GM12878 (cell line): Measurements from ENCODE around the gene RAPGEF1. TPM values are rescaled to one million over a fixed set of nuclear protein-coding genes. Genes with fewer than 3 reads are reported as not detected.
"Not testable (repeated sequence)": the region's sequence is repeated elsewhere in the genome, so short reads cannot be mapped to it uniquely, and the experiment has no call there.

Source experiments
- ATAC-seq: fragments of 200-7000 bp; cut with Tn5 transposase; 3 replicates; pipeline ENCODE4 v1.9.1; 2020; ENCODE audit warnings: mild to moderate bottlenecking, moderate library complexity
- BruUV-seq: library from RNA; stranded (reverse); fragments of 400-500 nt; replicated peaks from 2 replicates; lab custom pipeline; 2021; lab: Mats Ljungman, UMichigan
- CTCF ChIA-PET: fragments of 300-600 bp; sonication (Branson Sonifier 250); formaldehyde crosslinking; extraction: SDS; loops from one replicate; lab custom pipeline; 2021; ENCODE audit warnings: inconsistent platforms; lab: Yijun Ruan, JAX
- POLR2A ChIA-PET: fragments of 350-600 bp; formaldehyde crosslinking; extraction: SDS; loops from one replicate; lab custom pipeline; 2021; ENCODE audit warnings: inconsistent platforms; lab: Charles Lee
- RAD21 ChIA-PET: fragments of 300-600 bp; sonication (Branson Sonifier 250); formaldehyde crosslinking; loops from one replicate; lab custom pipeline; 2023; ENCODE audit warnings: antibody characterized with exemption; ENCODE audit not compliant: unreplicated experiment; lab: Charles Lee
- SMC1A ChIA-PET: fragments of 300-600 bp; sonication (Branson Sonifier 250); formaldehyde crosslinking; loops from one replicate; lab custom pipeline; 2023; ENCODE audit not compliant: unreplicated experiment, uncharacterized antibody; lab: Charles Lee
- DNase-seq: peaks from one replicate; pipeline ENCODE4 v3.0.0-alpha.2; 2011; ENCODE audit warnings: low read depth, low spot score
- FAIRE-seq: peaks from 3 replicates; lab custom pipeline; 2011; peaks lifted over from hg19 to GRCh38; lab: Jason Lieb, UNC
- H2AFZ ChIP-seq: 2 replicates; pipeline ENCODE4 v1.6.0; 2011; ENCODE audit warnings: low read depth, low read length, control low read depth; ENCODE audit not compliant: control insufficient read depth
- H3K27ac ChIP-seq: 2 replicates; pipeline ENCODE4 v1.5.1; 2011; ENCODE audit warnings: control low read depth; ENCODE audit not compliant: control insufficient read depth, insufficient read depth
- H3K27me3 ChIP-seq, 2 experiments: replicated peaks in 1 of 2; 2 replicates each; pipeline versions ENCODE4 v1.6.0 to v1.6.1; 2011; ENCODE audit warnings: low read length in 1 of 2; ENCODE audit not compliant: control insufficient read depth in 2 of 2, insufficient read depth in 2 of 2
- H3K36me3 ChIP-seq, 2 experiments: 2 replicates each; pipeline ENCODE4 v1.5.1; 2011; ENCODE audit warnings: low read length in 1 of 2; ENCODE audit not compliant: control insufficient read depth in 2 of 2, insufficient read depth in 2 of 2
- H3K4me1 ChIP-seq: 2 replicates; pipeline ENCODE4 v1.6.1; 2011; ENCODE audit warnings: mild to moderate bottlenecking, low read length, moderate library complexity, mixed read lengths; ENCODE audit not compliant: control insufficient read depth, insufficient read depth
- H3K4me2 ChIP-seq: 2 replicates; pipeline ENCODE4 v1.6.0; 2011; ENCODE audit warnings: control low read depth; ENCODE audit not compliant: control insufficient read depth, insufficient read depth
- H3K4me3 ChIP-seq: fragments of 200-600 bp; sonication (generic); 2 replicates; pipeline ENCODE4 v1.5.1; 2016
- H3K79me2 ChIP-seq: 2 replicates; pipeline ENCODE4 v1.6.0; 2011; ENCODE audit warnings: low read length; ENCODE audit not compliant: control insufficient read depth, insufficient read depth
- H3K9ac ChIP-seq: 2 replicates; pipeline ENCODE4 v1.8.0; 2011; ENCODE audit warnings: low read length, control low read depth, mixed read lengths; ENCODE audit not compliant: control insufficient read depth, insufficient read depth
- H3K9me3 ChIP-seq: replicated peaks from 3 replicates; pipeline ENCODE4 v1.5.1; 2011; ENCODE audit warnings: mild to moderate bottlenecking, low read length; ENCODE audit not compliant: control insufficient read depth, insufficient read depth
- H4K20me1 ChIP-seq: 2 replicates; pipeline ENCODE4 v1.6.0; 2011; ENCODE audit not compliant: control insufficient read depth, insufficient read depth
- WGBS: methylation state at CpG from one replicate; pipeline ENCODE4 v1.1.6; 2016; ENCODE audit warnings: low lambda C conversion rate; ENCODE audit not compliant: insufficient replicate concordance, insufficient coverage; ENCODE audit errors: missing lambda C conversion rate; 5-methylcytosine and 5-hydroxymethylcytosine counted together
- in situ Hi-C: fragments of 300-500 bp; cut with MboI; formaldehyde crosslinking; loops from 9 replicates; pipeline ENCODE4 v1.14.3; 2018; ENCODE audit warnings: mixed read lengths
- intact Hi-C: fragments of 100-400 bp; cut with micrococcal nuclease; formaldehyde crosslinking; loops from one replicate; pipeline ENCODE4 v1.14.2; 2022; ENCODE audit not compliant: unreplicated experiment
- polyA plus RNA-seq, 11 experiments: library from polyadenylated mRNA; depleted of rRNA in 4 of 11; unstranded in 6 of 11; stranded (reverse) in 5 of 11; fragments of >200 nt; fragmentation: Nextera tagmentation in 4 of 11; fragmentation: Illumina TruSeq in 1 of 11; extraction: Ambion mirVana in 4 of 11; extraction: Trizol in 1 of 11; gene quantifications; 1 replicate in 1 of 11; 2 replicates in 10 of 11; pipeline versions ENCODE4 v1.2.1 to v1.2.3, GENCODE V29; 2011 to 2016; ENCODE audit warnings: inconsistent platforms in 2 of 11, missing spikeins in 2 of 11, low read depth in 1 of 11
- total RNA-seq, 4 experiments: library from RNA; depleted of rRNA in 3 of 4; stranded (reverse); fragments of >200 nt in 3 of 4; fragmentation: Illumina TruSeq in 1 of 4; extraction: Trizol in 1 of 4; gene quantifications; 2 replicates each; pipeline versions ENCODE4 v1.2.1 to v1.2.3, GENCODE V29; 2013 to 2021

RAPGEF1 gene
- total and polyA plus RNA-seq, 10 of the 15 experiments (the other 5 are each of a cell fraction or from before 2014, with no cell fraction given) = 0.42 to 113 (median 45.9) TPM

DNA sequence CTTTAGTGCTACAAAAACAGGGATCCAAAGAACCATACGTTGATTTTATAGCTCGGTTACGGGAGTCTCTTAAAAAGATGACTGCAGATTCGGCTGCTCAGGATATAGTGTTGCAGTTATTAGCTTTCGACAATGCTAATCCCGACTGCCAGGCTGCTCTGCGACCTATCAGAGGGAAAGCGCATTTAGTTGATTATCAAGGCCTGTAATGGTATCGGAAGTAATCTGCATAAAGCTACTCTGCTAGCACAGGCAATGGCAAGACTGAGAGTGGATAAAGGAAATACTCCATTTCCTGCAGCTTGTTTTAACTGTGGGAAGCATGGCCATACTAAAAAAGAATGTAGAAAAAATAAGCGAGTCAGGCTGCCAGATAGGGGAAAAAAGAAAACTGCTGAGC is 58.0 kb downstream of the RAPGEF1 start:
- not testable (repeated sequence) for H3K9ac ChIP-seq, ATAC-seq
- peaks cover 33% of the 10 kb centered on the region for H3K4me1 ChIP-seq

DNA sequence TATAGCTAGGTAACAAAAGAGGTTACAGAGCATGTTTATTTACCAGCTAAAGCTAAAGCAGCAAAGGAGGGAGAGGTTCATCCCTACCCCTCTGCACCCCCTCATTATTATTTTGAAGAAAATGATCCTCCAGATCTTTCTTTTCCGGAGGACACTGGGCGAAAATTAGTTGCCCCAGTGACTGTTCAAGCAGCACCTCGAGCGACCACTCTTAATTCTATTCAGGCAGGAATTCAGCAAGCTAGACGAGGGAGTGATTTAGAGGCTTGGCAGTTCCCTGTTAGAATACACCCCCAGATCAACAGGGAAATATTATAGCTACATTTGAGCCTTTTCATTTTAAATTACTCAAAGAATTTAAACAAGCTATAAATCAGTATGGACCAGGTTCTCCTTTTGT is 58.8 kb downstream of the RAPGEF1 start:
- H3K4me2 ChIP-seq, H3K9me3 ChIP-seq, H3K36me3 ChIP-seq, H4K20me1 ChIP-seq, ATAC-seq, H3K27ac ChIP-seq, H3K9ac ChIP-seq, DNase-seq, BruUV-seq, H3K27me3 ChIP-seq, H3K4me3 ChIP-seq, FAIRE-seq, H2AFZ ChIP-seq, in situ Hi-C loops, intact Hi-C loops: not testable (repeated sequence)
- peaks cover 72% of the 10 kb centered on the region for H3K79me2 ChIP-seq
- RAD21 ChIA-PET = interaction anchor here (1.1 to 11.0 kb wide), 2 partner anchors 12 to 50 kb away, joined by 3 to 408 read pairs; partner anchors contain the start of gene RAPGEF1
- CTCF ChIA-PET = interaction anchor here (0.5 to 11.6 kb wide), 5 partner anchors 13 to 1297 kb away, joined by 3 to 197 read pairs (median 4); partner anchors contain the start of genes GFI1B and RAPGEF1
- H3K4me1 ChIP-seq = peaks cover 35% of the 10 kb centered on the region
- POLR2A ChIA-PET = interaction anchor here (6.9 to 12.1 kb wide), 3 partner anchors 15 to 51 kb away, joined by 39 to 271 read pairs (median 113); partner anchors contain the start of gene RAPGEF1
- SMC1A ChIA-PET = interaction anchor here (1.3 to 21.1 kb wide), 6 partner anchors 12 to 57 kb away, joined by 5 to 535 read pairs (median 116); partner anchors contain the start of gene RAPGEF1
- 85% methylated on average over 5 of the region's 5 CpGs for WGBS

More for the DNA sequence above, 58.0 kb downstream of the RAPGEF1 start:
- H2AFZ ChIP-seq, DNase-seq, H3K9me3 ChIP-seq, H3K4me3 ChIP-seq, intact Hi-C loops, H3K27me3 ChIP-seq, H3K36me3 ChIP-seq, H4K20me1 ChIP-seq, H3K27ac ChIP-seq, BruUV-seq, in situ Hi-C loops, H3K4me2 ChIP-seq, FAIRE-seq: not testable (repeated sequence)
- 94% methylated on average over 10 of the region's 10 CpGs for WGBS
- ChIA-PET POLR2A (interaction anchor here (0.6 to 12.1 kb wide), 4 partner anchors 14 to 50 kb away, joined by 3 to 271 read pairs (median 76); partner anchors contain the start of gene RAPGEF1), SMC1A (interaction anchor here (0.5 to 21.1 kb wide), 6 partner anchors 12 to 425 kb away, joined by 4 to 535 read pairs (median 116); partner anchors contain the start of gene RAPGEF1), CTCF (interaction anchor here (1.1 to 11.6 kb wide), 5 partner anchors 10 to 52 kb away, joined by 3 to 197 read pairs (median 4); partner anchors contain the start of gene RAPGEF1), RAD21 (interaction anchor here (1.1 to 11.0 kb wide), 2 partner anchors 12 to 49 kb away, joined by 3 to 408 read pairs; partner anchors contain the start of gene RAPGEF1)
- H3K79me2 ChIP-seq = peaks cover 72% of the 10 kb centered on the region
